ENCODE measurements around the gene VWA5B1. TPM values are rescaled to one million over a fixed set of nuclear protein-coding genes. Genes with fewer than 3 reads are reported as not detected.

VWA5B1 gene
- total and polyA plus RNA-seq, 2 of the 4 experiments (the other 2 are of a cell fraction) = not detected

DNA sequence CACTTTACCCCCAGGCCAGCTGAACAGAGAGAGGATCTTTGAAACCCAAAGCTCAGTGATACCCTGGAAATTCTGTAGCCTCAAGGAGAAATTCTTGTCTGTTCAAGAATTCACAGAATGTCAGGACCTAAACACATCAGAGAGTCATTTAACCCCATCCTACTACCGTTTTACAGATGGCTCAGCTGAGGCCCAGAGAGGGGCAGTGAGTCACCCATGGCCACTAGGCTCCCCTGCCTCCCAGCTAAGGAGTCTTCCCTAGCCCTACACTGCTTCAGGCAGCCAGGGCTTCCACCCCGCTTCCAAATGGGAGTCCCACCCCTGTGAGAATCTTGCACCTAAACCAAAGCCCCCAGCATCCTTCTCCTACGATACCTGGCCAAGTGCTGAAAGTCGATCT is 28.3 kb downstream of the VWA5B1 start:
- Histone ChIP-seq H3K14ac (replicated peaks; ENCODE audit: low read depth, low read length) (no peak overlapping the region), H4K91ac (ENCODE audit: insufficient read depth, low read depth, low read length) (no peak overlapping the region), H2BK20ac (ENCODE audit: low read depth, low read length) (no peak overlapping the region), H2AK5ac (ENCODE audit: low read depth, low read length) (no peak overlapping the region), H2AK9ac (replicated peaks; ENCODE audit: low read depth, low read length, poor library complexity) (no peak overlapping the region), H3K56ac (ENCODE audit: extremely low read depth, insufficient read depth, low read length) (no peak overlapping the region), H3K4me3 (ENCODE audit: insufficient read depth, low read depth, low read length) (no peak overlapping the region), H3K18ac (ENCODE audit: low read depth, low read length) (no peak overlapping the region), H3K36me3 (ENCODE audit: control insufficient read depth, insufficient read depth, low read length) (no peaks in the 10 kb centered on the region), H3K27ac (ENCODE audit: insufficient read depth, low read length) (no peak overlapping the region), H4K5ac (ENCODE audit: low read depth, low read length) (no peak overlapping the region), H2AFZ (replicated peaks; ENCODE audit: low read length, poor library complexity) (no peak overlapping the region), H3K4me1 (ENCODE audit: control insufficient read depth, insufficient read depth, low read length) (peaks cover 6% of the 10 kb centered on the region; the same call in 1 of the 2 replicates), H3K27me3 (ENCODE audit: control insufficient read depth, insufficient read depth, low read length) (peaks cover 17% of the 10 kb centered on the region), H4K20me1 (ENCODE audit: insufficient read depth, low read length) (no peaks in the 10 kb centered on the region), H2BK120ac (ENCODE audit: low read depth, low read length) (no peak overlapping the region), H3K9me3 (ENCODE audit: control insufficient read depth, insufficient read depth, low read length) (no peaks in the 10 kb centered on the region), H2BK15ac (ENCODE audit: low read depth, low read length) (no peak overlapping the region), H3K79me1 (ENCODE audit: low read depth in 1 of 2, low read length in 2 of 2) (no peaks in the 10 kb centered on the region), H3K4me2 (ENCODE audit: low read depth, low read length) (no peak overlapping the region), H3K9ac (ENCODE audit: low read depth, low read length) (no peak overlapping the region), H2BK5ac (ENCODE audit: low read depth, low read length, poor library complexity, severe bottlenecking) (no peak overlapping the region), H4K8ac (ENCODE audit: low read depth in 2 of 2, low read length in 2 of 2) (no peak overlapping the region), H3K9me1 (ENCODE audit: insufficient read depth, low read length) (no peaks in the 10 kb centered on the region; the same call in 1 of the 2 replicates), H3K4ac (ENCODE audit: low read depth, low read length) (no peak overlapping the region), H3K23ac (ENCODE audit: low read depth, low read length) (no peak overlapping the region)
- intact Hi-C loops (cut with micrococcal nuclease) (no loop called here), dilution Hi-C loops (cut with HindIII; ENCODE audit: low sequenced_read_pairs, unreplicated experiment) (no loop called here), in situ Hi-C loops (cut with MboI; ENCODE audit: low sequenced_read_pairs) (no loop called here)
- peak; percentile 28 for DNase-seq
- BruUV-seq (replicated peaks) = no TSS peak
- TF ChIP-seq CEBPB (IDR thresholded peaks at IDR 0.05; ENCODE audit: low read depth, low read length) (no peak), BHLHE40 (IDR thresholded peaks at IDR 0.05; ENCODE audit: low read depth, low read length) (no peak), SMC3 (IDR thresholded peaks at IDR 0.05; ENCODE audit: low read depth, low read length) (no peak)
- TF ChIP-seq, protein P1, sequence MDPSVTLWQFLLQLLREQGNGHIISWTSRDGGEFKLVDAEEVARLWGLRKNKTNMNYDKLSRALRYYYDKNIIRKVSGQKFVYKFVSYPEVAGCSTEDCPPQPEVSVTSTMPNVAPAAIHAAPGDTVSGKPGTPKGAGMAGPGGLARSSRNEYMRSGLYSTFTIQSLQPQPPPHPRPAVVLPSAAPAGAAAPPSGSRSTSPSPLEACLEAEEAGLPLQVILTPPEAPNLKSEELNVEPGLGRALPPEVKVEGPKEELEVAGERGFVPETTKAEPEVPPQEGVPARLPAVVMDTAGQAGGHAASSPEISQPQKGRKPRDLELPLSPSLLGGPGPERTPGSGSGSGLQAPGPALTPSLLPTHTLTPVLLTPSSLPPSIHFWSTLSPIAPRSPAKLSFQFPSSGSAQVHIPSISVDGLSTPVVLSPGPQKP (IDR thresholded peaks at IDR 0.05; ENCODE audit: borderline replicate concordance, low read depth, low read length) = no peak
- ChIA-PET CTCF (no interaction called here), POLR2A (ENCODE audit: unreplicated experiment) (no interaction called here)
- ATAC-seq (ENCODE audit: low read depth) = peak; percentile 29; the same call in 1 of the 2 replicates
- 0% methylated on average over 1 of the region's 4 CpGs; no CpG with 5 or more reads in 1 of the 2 experiments for WGBS, 2 experiments (ENCODE audit: extremely low coverage in 2 of 2, insufficient read length in 1 of 2)

All from IMR-90 (cell line).